HG03060 (cell line): ENCODE measurements around the gene GUCA2A.

Experiments used
- ATAC-seq: cut with Tn5 transposase; IDR thresholded peaks from one replicate; pipeline ENCODE4 v1.9.1; 2021; ENCODE audit warnings: low read depth, moderate number of reproducible peaks; ENCODE audit not compliant: unreplicated experiment

GUCA2A gene

GRCh38 chr1:42136466-42136865 lies 28.1 kb downstream of the GUCA2A start:
- ATAC-seq, result no peak

GRCh38 chr1:42135426-42135825 lies 29.1 kb downstream of the GUCA2A start:
- ATAC-seq, result no peak

- ATAC-seq, result no peak
These were observed 30.6 kb downstream of the GUCA2A start for GRCh38 chr1:42133809-42134526.

GRCh38 chr1:42133390-42133789 lies 31.2 kb downstream of the GUCA2A start:
- ATAC-seq, result no peak

GRCh38 chr1:42130061-42130660 lies 34.4 kb downstream of the GUCA2A start:
- ATAC-seq, result no peak

- no peak for ATAC-seq
These were observed 35.6 kb downstream of the GUCA2A start for GRCh38 chr1:42128964-42129363.

GRCh38 chr1:42128499-42128898 lies 36.0 kb downstream of the GUCA2A start:
- ATAC-seq, result no peak

- no peak for ATAC-seq
These were observed 36.8 kb downstream of the GUCA2A start for GRCh38 chr1:42127767-42128166.

GRCh38 chr1:42125552-42125951 lies 39.0 kb downstream of the GUCA2A start:
- no peak for ATAC-seq

- no peak for ATAC-seq
These were observed 42.1 kb downstream of the GUCA2A start for GRCh38 chr1:42122408-42122807.

GRCh38 chr1:42118125-42118524 lies 46.4 kb downstream of the GUCA2A start:
- ATAC-seq, result no peak

GRCh38 chr1:42117214-42117613 lies 47.3 kb downstream of the GUCA2A start:
- ATAC-seq, result no peak

GRCh38 chr1:42114229-42114628 lies 50.3 kb downstream of the GUCA2A start:
- no peak for ATAC-seq
